HAP-1 (cell line): ENCODE results near the gene PIBF1.
A peak's percentile ranks its signal among the peaks of the same experiment; 100 is the strongest.

Experiments used
- DNase-seq, 2 experiments: peaks; one replicate each; pipeline ENCODE4 v3.0.0-alpha.2; 2016 to 2020; ENCODE audit warnings: low spot score in 2 of 2
- H3K27me3 ChIP-seq: fragments of 250-450 bp; sonication (Bioruptor Pico); 2 replicates; pipeline ENCODE4 v1.5.1; 2020; ENCODE audit warnings: low read depth, mild to moderate bottlenecking, moderate library complexity
- H3K36me3 ChIP-seq: fragments of 250-450 bp; sonication (Bioruptor Pico); replicated peaks from 2 replicates; pipeline ENCODE4 v1.5.1; 2020; ENCODE audit warnings: mild to moderate bottlenecking
- H3K4me1 ChIP-seq: fragments of 250-450 bp; sonication (Bioruptor Pico); 2 replicates; pipeline ENCODE4 v1.5.1; 2020; ENCODE audit warnings: mild to moderate bottlenecking
- H3K4me3 ChIP-seq: fragments of 250-450 bp; sonication (Bioruptor Pico); 2 replicates; pipeline ENCODE4 v1.5.1; 2020; ENCODE audit warnings: mild to moderate bottlenecking, moderate library complexity
- H3K9me3 ChIP-seq: fragments of 250-450 bp; sonication (Bioruptor Pico); 2 replicates; pipeline ENCODE4 v1.5.1; 2020; ENCODE audit warnings: mild to moderate bottlenecking, moderate library complexity
- in situ Hi-C: fragments of 300-500 bp; cut with MboI; formaldehyde crosslinking; loops from 3 replicates; pipeline ENCODE4 v1.14.3; 2020; ENCODE audit warnings: low sequenced_read_pairs, inconsistent platforms, mixed read lengths

The PIBF1 gene

GRCh38 chr13:73058064-73058313, 276.1 kb downstream of the PIBF1 start:
- no peak for DNase-seq
- Histone ChIP-seq H3K4me1 (peaks cover 51% of the 10 kb centered on the region), H3K9me3 (no peaks in the 10 kb centered on the region), H3K27me3 (no peaks in the 10 kb centered on the region), H3K36me3 (peaks cover 8% of the 10 kb centered on the region), H3K4me3 (peak overlapping the region; percentile 69)
- in situ Hi-C loops, result loop anchor here (25.0 kb wide), 2 partner anchors 221 to 354 kb away; no protein-coding TSS in a partner anchor

- H3K27me3 ChIP-seq, result no peaks in the 10 kb centered on the region
- no peak for DNase-seq
- H3K4me3 ChIP-seq, result peak overlapping the region; percentile 69
- in situ Hi-C loops, result loop anchor here (25.0 kb wide), 2 partner anchors 221 to 354 kb away; no protein-coding TSS in a partner anchor
- peaks cover 12% of the 10 kb centered on the region for H3K36me3 ChIP-seq
- H3K9me3 ChIP-seq, result no peaks in the 10 kb centered on the region
- H3K4me1 ChIP-seq, result peaks cover 55% of the 10 kb centered on the region
Measured at GRCh38 chr13:73058432-73058735, 276.5 kb downstream of the PIBF1 start.

GRCh38 chr13:73058736-73059459, 277.0 kb downstream of the PIBF1 start, which contains the start of gene KLF5:
TSS of gene KLF5 (plus strand) at chr13:73059005. CDS start at chr13:73059328, 323 bp downstream.
- H3K9me3 ChIP-seq, result no peaks in the 10 kb centered on the region
- H3K27me3 ChIP-seq, result no peaks in the 10 kb centered on the region
- peak within 1 kb of the TSS; percentile 69 for H3K4me3 ChIP-seq
- H3K4me1 ChIP-seq, result peaks cover 61% of the 10 kb centered on the region
- H3K36me3 ChIP-seq, result peaks cover 17% of the 10 kb centered on the region
- DNase-seq, result peak; percentile 98 to 99
- in situ Hi-C loops, result loop anchor here (25.0 kb wide), 2 partner anchors 222 to 353 kb away; no protein-coding TSS in a partner anchor

GRCh38 chr13:73059460-73060250, 277.7 kb downstream of the PIBF1 start:
- peaks cover 25% of the 10 kb centered on the region for H3K36me3 ChIP-seq
- in situ Hi-C loops, result loop anchor here (25.0 kb wide), 2 partner anchors 222 to 353 kb away; no protein-coding TSS in a partner anchor
- H3K4me3 ChIP-seq, result peak overlapping the region; percentile 69
- peaks cover 63% of the 10 kb centered on the region for H3K4me1 ChIP-seq
- H3K9me3 ChIP-seq, result no peaks in the 10 kb centered on the region
- no peaks in the 10 kb centered on the region for H3K27me3 ChIP-seq
- peak in 1 of 2 experiments; percentile 73 for DNase-seq

GRCh38 chr13:73060251-73061160, 278.6 kb downstream of the PIBF1 start:
- peak overlapping the region; percentile 69 for H3K4me3 ChIP-seq
- H3K9me3 ChIP-seq, result no peaks in the 10 kb centered on the region
- peaks cover 62% of the 10 kb centered on the region for H3K4me1 ChIP-seq
- peak; percentile 46 to 51 for DNase-seq
- H3K36me3 ChIP-seq, result peaks cover 26% of the 10 kb centered on the region
- in situ Hi-C loops, result loop anchor here (25.0 kb wide), 2 partner anchors 223 to 352 kb away; no protein-coding TSS in a partner anchor
- no peaks in the 10 kb centered on the region for H3K27me3 ChIP-seq

DNA sequence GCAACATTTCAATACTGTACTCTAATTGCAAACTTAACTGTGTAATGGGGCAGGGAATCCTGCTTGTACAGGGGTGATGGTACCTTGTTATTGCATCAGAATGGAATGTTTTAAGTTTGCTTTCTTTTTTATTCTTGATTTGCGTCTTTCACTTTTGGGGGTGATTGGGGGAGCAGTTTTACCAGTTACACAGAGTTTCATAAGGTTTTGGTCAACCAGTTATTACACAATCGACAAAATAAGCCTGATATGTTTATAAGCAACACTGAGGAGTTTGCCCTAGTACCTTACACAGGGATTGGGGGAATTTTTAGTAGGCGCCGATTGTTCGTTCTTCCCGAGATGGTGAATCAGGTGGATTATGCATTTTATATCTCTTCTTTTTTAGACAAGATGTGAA, 279.5 kb downstream of the PIBF1 start:
- in situ Hi-C loops, result loop anchor here (25.0 kb wide), 2 partner anchors 224 to 351 kb away; no protein-coding TSS in a partner anchor
- Histone ChIP-seq H3K27me3 (no peaks in the 10 kb centered on the region), H3K36me3 (peaks cover 36% of the 10 kb centered on the region), H3K9me3 (no peaks in the 10 kb centered on the region), H3K4me3 (peak overlapping the region; percentile 69), H3K4me1 (peaks cover 62% of the 10 kb centered on the region)
- DNase-seq, result no peak

- in situ Hi-C loops, result loop anchor here (25.0 kb wide), 2 partner anchors 225 to 350 kb away; no protein-coding TSS in a partner anchor
- Histone ChIP-seq H3K4me1 (peaks cover 62% of the 10 kb centered on the region), H3K36me3 (peaks cover 40% of the 10 kb centered on the region), H3K9me3 (no peaks in the 10 kb centered on the region), H3K27me3 (no peaks in the 10 kb centered on the region), H3K4me3 (peak overlapping the region; percentile 69)
- DNase-seq, result peak in 1 of 2 experiments; percentile 44
Measured at GRCh38 chr13:73061876-73062275, 279.9 kb downstream of the PIBF1 start.

GRCh38 chr13:73062468-73062867, 280.5 kb downstream of the PIBF1 start:
- peaks cover 46% of the 10 kb centered on the region for H3K36me3 ChIP-seq
- peaks cover 58% of the 10 kb centered on the region for H3K4me1 ChIP-seq
- no peak for DNase-seq
- H3K4me3 ChIP-seq, result peak overlapping the region; percentile 69
- H3K9me3 ChIP-seq, result no peaks in the 10 kb centered on the region
- in situ Hi-C loops, result loop anchor here (25.0 kb wide), 2 partner anchors 225 to 350 kb away; no protein-coding TSS in a partner anchor
- H3K27me3 ChIP-seq, result no peaks in the 10 kb centered on the region

DNA sequence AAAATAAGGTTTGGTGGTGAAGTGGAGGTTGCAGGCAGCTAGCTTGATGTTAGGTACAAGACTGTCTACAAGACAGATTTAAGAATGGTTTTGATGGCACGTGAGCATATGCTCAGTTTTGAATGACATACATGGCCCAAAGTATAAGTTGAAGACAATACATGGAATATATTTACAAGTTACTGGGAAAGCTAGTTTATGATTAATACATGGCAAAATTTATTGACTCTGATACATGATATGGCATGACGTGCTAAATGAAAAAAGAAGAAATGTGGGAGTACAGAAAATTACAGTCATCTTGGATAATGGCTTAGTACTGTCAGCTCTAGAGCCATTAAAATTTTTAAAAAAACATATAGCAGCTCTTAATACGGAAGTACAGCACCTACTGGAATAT, 281.2 kb downstream of the PIBF1 start:
- Histone ChIP-seq H3K9me3 (no peaks in the 10 kb centered on the region), H3K4me3 (no peak overlapping the region), H3K36me3 (peaks cover 51% of the 10 kb centered on the region), H3K27me3 (no peaks in the 10 kb centered on the region), H3K4me1 (peaks cover 51% of the 10 kb centered on the region)
- DNase-seq, result no peak
- in situ Hi-C loops, result loop anchor here (25.0 kb wide), 2 partner anchors 226 to 349 kb away; no protein-coding TSS in a partner anchor

GRCh38 chr13:73065036-73065435, 283.1 kb downstream of the PIBF1 start:
- Histone ChIP-seq H3K9me3 (no peaks in the 10 kb centered on the region), H3K27me3 (no peaks in the 10 kb centered on the region), H3K4me1 (peaks cover 54% of the 10 kb centered on the region), H3K36me3 (peaks cover 52% of the 10 kb centered on the region), H3K4me3 (no peak overlapping the region)
- DNase-seq, result peak; percentile 29 to 99
- in situ Hi-C loops, result loop anchor here (25.0 kb wide), 2 partner anchors 228 to 347 kb away; no protein-coding TSS in a partner anchor

DNA sequence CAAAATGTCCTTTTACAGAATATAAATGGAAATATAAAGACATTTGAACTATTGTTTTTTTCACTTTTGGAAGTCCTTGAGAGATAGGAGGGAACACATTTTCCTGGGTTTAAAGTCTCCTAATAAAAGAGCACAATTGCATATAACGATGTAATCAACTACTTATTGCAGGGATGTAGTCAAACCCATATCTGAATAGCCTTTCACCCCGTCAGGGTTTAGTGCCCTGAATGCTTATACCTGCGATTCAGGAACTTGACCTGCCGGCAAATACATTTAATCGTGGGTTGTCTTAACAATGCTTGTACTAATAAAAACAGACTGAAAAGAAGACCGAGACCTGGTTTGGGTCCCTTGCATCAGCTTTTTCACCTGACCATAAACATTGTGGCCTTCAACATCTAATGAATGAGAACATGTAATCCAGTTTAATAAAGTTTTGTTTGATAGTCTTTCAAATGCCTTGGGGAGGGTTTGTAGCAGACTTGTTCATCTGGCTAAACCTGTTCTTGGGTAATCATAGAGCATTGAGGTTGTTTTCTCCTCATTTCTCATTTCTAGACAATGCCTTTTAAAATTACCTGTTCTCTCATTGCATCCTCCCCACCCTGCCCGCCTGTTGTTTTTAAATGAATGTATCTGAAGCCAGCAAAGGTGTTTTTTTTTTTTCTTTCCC, 283.9 kb downstream of the PIBF1 start:
- Histone ChIP-seq H3K4me1 (peaks cover 54% of the 10 kb centered on the region), H3K9me3 (no peaks in the 10 kb centered on the region)

More for the DNA sequence above, 283.9 kb downstream of the PIBF1 start:
- no peak overlapping the region for H3K4me3 ChIP-seq
- H3K27me3 ChIP-seq, result no peaks in the 10 kb centered on the region
- H3K36me3 ChIP-seq, result peaks cover 57% of the 10 kb centered on the region
- in situ Hi-C loops, result loop anchor here (25.0 kb wide), 2 partner anchors 229 to 346 kb away; no protein-coding TSS in a partner anchor
- peak; percentile 32 to 52 for DNase-seq
